Measurements from ENCODE around the gene IMMP2L. TPM values are rescaled to one million over a fixed set of nuclear protein-coding genes. Genes with fewer than 3 reads are reported as not detected.
"Not testable (repeated sequence)": the region's sequence is repeated elsewhere in the genome, so short reads cannot be mapped to it uniquely, and the experiment has no call there.

The IMMP2L gene
- total RNA-seq, 1 donor from 2014 or later: 59.6 TPM

- DNase-seq (ENCODE audit: low spot score in 2 of 2, unreplicated experiment in 2 of 2): no peak
- Mint-ChIP-seq H3K9me3 (peaks cover 27% of the 10 kb centered on the region), H3K36me3 (peaks cover 18% of the 10 kb centered on the region), H3K27ac (no peak overlapping the region), H3K4me1 (peaks cover 14% of the 10 kb centered on the region), H3K27me3 (ENCODE audit: low read depth) (no peaks in the 10 kb centered on the region), H3K4me3 (no peak overlapping the region)
- TF ChIP-seq, protein P1, sequence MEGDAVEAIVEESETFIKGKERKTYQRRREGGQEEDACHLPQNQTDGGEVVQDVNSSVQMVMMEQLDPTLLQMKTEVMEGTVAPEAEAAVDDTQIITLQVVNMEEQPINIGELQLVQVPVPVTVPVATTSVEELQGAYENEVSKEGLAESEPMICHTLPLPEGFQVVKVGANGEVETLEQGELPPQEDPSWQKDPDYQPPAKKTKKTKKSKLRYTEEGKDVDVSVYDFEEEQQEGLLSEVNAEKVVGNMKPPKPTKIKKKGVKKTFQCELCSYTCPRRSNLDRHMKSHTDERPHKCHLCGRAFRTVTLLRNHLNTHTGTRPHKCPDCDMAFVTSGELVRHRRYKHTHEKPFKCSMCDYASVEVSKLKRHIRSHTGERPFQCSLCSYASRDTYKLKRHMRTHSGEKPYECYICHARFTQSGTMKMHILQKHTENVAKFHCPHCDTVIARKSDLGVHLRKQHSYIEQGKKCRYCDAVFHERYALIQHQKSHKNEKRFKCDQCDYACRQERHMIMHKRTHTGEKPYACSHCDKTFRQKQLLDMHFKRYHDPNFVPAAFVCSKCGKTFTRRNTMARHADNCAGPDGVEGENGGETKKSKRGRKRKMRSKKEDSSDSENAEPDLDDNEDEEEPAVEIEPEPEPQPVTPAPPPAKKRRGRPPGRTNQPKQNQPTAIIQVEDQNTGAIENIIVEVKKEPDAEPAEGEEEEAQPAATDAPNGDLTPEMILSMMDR (IDR thresholded peaks at IDR 0.05; ENCODE audit: unreplicated experiment): no peak
Observed at GRCh38 chr7:110673148-110673547, 889.1 kb downstream of the IMMP2L start.

GRCh38 chr7:110669410-110669809, 892.9 kb downstream of the IMMP2L start:
- no peak for DNase-seq (ENCODE audit: low spot score in 2 of 2, unreplicated experiment in 2 of 2)
- no peak overlapping the region for H3K27ac Mint-ChIP-seq
- H3K4me1 Mint-ChIP-seq: no peaks in the 10 kb centered on the region
- H3K9me3 Mint-ChIP-seq: peaks cover 32% of the 10 kb centered on the region
- TF ChIP-seq, protein P1 (IDR thresholded peaks at IDR 0.05; ENCODE audit: unreplicated experiment): no peak
- peaks cover 18% of the 10 kb centered on the region for H3K36me3 Mint-ChIP-seq
- no peaks in the 10 kb centered on the region for H3K27me3 Mint-ChIP-seq (ENCODE audit: low read depth)
- H3K4me3 Mint-ChIP-seq: no peak overlapping the region

GRCh38 chr7:110664803-110665202, 897.5 kb downstream of the IMMP2L start:
- H3K27ac Mint-ChIP-seq: no peak overlapping the region
- H3K4me3 Mint-ChIP-seq: no peak overlapping the region
- peaks cover 24% of the 10 kb centered on the region for H3K36me3 Mint-ChIP-seq
- TF ChIP-seq, protein P1 (IDR thresholded peaks at IDR 0.05; ENCODE audit: unreplicated experiment): no peak
- peaks cover 30% of the 10 kb centered on the region for H3K9me3 Mint-ChIP-seq
- H3K4me1 Mint-ChIP-seq: no peaks in the 10 kb centered on the region
- H3K27me3 Mint-ChIP-seq (ENCODE audit: low read depth): no peaks in the 10 kb centered on the region
- no peak for DNase-seq (ENCODE audit: low spot score in 2 of 2, unreplicated experiment in 2 of 2)

DNA sequence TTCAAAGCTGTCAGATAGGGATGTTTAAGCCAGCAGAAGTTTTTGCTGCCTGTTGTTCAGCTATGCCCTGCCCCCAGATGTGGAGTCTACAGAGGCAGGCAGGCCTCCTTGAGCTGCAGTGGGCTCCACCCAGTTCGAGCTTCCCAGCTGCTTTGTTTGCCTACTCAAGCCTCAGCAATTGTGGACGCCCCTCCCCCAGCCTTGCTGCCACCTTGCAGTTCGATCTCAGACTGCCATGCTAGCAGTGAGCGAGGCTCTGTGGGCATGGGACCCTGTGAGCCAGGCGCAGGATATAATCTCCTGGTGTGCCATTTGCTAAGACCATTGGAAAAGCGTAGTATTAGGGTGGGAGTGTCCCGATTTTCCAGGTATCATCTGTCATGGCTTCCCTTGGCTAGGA, 901.7 kb downstream of the IMMP2L start:
- DNase-seq (ENCODE audit: low spot score in 2 of 2, unreplicated experiment in 2 of 2); H3K4me1 Mint-ChIP-seq; H3K4me3 Mint-ChIP-seq; H3K27ac Mint-ChIP-seq; H3K27me3 Mint-ChIP-seq (ENCODE audit: low read depth): not testable (repeated sequence)
- H3K9me3 Mint-ChIP-seq: peaks cover 53% of the 10 kb centered on the region
- peaks cover 38% of the 10 kb centered on the region for H3K36me3 Mint-ChIP-seq

DNA sequence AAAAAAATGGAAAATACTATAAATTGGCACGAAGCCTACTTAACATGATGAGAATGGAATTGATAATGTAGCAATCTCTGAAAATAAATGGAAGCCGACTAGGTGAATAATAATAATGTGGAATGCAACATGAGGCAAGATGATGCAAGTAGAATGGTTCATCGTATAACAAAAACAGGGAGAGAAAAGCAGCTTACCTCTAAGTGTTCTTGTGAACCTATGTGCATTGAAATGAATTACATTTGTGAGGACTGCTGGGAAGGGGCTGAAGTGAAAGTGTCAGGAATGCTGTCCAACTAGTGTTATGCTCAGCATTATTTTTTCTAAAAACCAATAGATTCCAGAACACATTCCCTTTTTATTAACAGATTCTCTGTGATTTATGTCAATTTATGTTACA, 912.0 kb downstream of the IMMP2L start:
- TF ChIP-seq, protein P1 (IDR thresholded peaks at IDR 0.05; ENCODE audit: unreplicated experiment): no peak
- DNase-seq (ENCODE audit: low spot score in 2 of 2, unreplicated experiment in 2 of 2): no peak
- no peaks in the 10 kb centered on the region for H3K36me3 Mint-ChIP-seq
- no peak overlapping the region for H3K4me3 Mint-ChIP-seq
- no peaks in the 10 kb centered on the region for H3K27me3 Mint-ChIP-seq (ENCODE audit: low read depth)
- H3K4me1 Mint-ChIP-seq: peaks cover 6% of the 10 kb centered on the region
- peaks cover 3% of the 10 kb centered on the region for H3K9me3 Mint-ChIP-seq
- H3K27ac Mint-ChIP-seq: no peak overlapping the region

DNA sequence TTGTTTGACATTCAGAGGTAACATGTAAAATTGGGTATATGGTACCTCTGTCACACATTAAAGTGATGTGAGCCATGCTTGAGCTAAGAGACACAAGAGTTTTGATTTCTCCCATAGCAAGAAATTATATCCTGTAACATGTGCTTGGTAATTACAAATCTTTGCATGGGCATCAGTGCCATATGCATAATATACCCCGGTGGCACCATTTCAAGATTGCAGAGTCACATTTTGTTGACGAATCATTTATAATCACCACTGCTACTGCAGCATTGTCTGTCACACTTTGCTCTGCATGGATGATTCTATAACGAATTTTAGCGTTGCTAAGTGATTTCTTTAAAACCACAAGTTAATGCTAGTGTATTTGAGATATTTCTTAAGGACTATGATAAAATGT, 915.0 kb downstream of the IMMP2L start:
- Mint-ChIP-seq H3K27me3 (ENCODE audit: low read depth) (no peaks in the 10 kb centered on the region), H3K27ac (no peak overlapping the region), H3K9me3 (no peaks in the 10 kb centered on the region), H3K4me3 (no peak overlapping the region), H3K4me1 (peaks cover 6% of the 10 kb centered on the region), H3K36me3 (no peaks in the 10 kb centered on the region)
- TF ChIP-seq, protein P1 (IDR thresholded peaks at IDR 0.05; ENCODE audit: unreplicated experiment): no peak
- DNase-seq (ENCODE audit: low spot score in 2 of 2, unreplicated experiment in 2 of 2): no peak

All from mesothelial cell of epicardium (in vitro differentiated cells).